BLaER1 treated with 17β-estradiol and CSF1 and Interleukin-3, amounts not matched to agents 10 nM and 100 nM (cell line): ENCODE data around the gene MYL11.

Experiments
- H3K27ac ChIP-seq, 11 experiments: shearing (Covaris generic); formaldehyde crosslinking; 2 replicates each; pipeline ENCODE4 v1.8.1; 2022
- H3K27me3 ChIP-seq, 11 experiments: shearing (Covaris generic); formaldehyde crosslinking; 2 replicates each; pipeline ENCODE4 v1.8.1; 2022
- H3K36me3 ChIP-seq, 11 experiments: shearing (Covaris generic); formaldehyde crosslinking; 2 replicates each; pipeline ENCODE4 v1.8.1; 2022
- H3K4me1 ChIP-seq, 10 experiments: shearing (Covaris generic); formaldehyde crosslinking; 2 replicates each; pipeline ENCODE4 v1.8.1; 2022
- H3K4me2 ChIP-seq, 11 experiments: shearing (Covaris generic); formaldehyde crosslinking; 2 replicates each; pipeline ENCODE4 v1.8.1; 2022
- H3K4me3 ChIP-seq, 10 experiments: shearing (Covaris generic); formaldehyde crosslinking; 2 replicates each; pipeline ENCODE4 v1.8.1; 2022
- H3K9ac ChIP-seq, 11 experiments: shearing (Covaris generic); formaldehyde crosslinking; 2 replicates each; pipeline ENCODE4 v1.8.1; 2022
- H3K9me3 ChIP-seq, 11 experiments: shearing (Covaris generic); formaldehyde crosslinking; replicated peaks in 1 of 11; 2 replicates each; pipeline ENCODE4 v1.8.1; 2022
- H4K20me1 ChIP-seq, 11 experiments: shearing (Covaris generic); formaldehyde crosslinking; 2 replicates each; pipeline ENCODE4 v1.8.1; 2022
- Cebpa-rat ChIP-seq, 11 experiments: shearing (Covaris generic); IDR thresholded peaks; 2 replicates each; pipeline ENCODE4 v1.8.1; 2022

Gene MYL11

GRCh38 chr16:30418350-30419181 is 44.0 kb downstream of the MYL11 start:
- peaks cover 30 to 80% (median 63%) of the 10 kb centered on the region in 11 experiments for H3K36me3 ChIP-seq
- peak overlapping the region; percentile 91 to 97 (median 95) for H3K4me2 ChIP-seq
- peaks cover 0 to 93% (median 57%) of the 10 kb centered on the region in 11 experiments; a peak in 17 of 22 replicates for H4K20me1 ChIP-seq
- no peaks in the 10 kb centered on the region for H3K27me3 ChIP-seq
- peaks cover 16 to 36% (median 27%) of the 10 kb centered on the region in 10 experiments for H3K4me1 ChIP-seq
- H3K9ac ChIP-seq, result peak overlapping the region; percentile 67 to 82 (median 78)
- H3K9me3 ChIP-seq, result no peaks in the 10 kb centered on the region
- peak overlapping the region; percentile 42 to 70 (median 62); a peak in 21 of 22 replicates for H3K27ac ChIP-seq
- H3K4me3 ChIP-seq, result peak overlapping the region; percentile 56 to 77 (median 66)
- TF ChIP-seq Cebpa-rat (IDR thresholded peaks at IDR 0.05), result no peak

- Histone ChIP-seq H3K9ac (no peak overlapping the region), H3K4me3 (no peak overlapping the region), H3K36me3 (peaks cover 48 to 84% (median 71%) of the 10 kb centered on the region in 11 experiments), H3K27me3 (no peaks in the 10 kb centered on the region), H3K4me1 (peaks cover 20 to 35% (median 26%) of the 10 kb centered on the region in 10 experiments), H3K9me3 (no peaks in the 10 kb centered on the region), H3K27ac (no peak overlapping the region), H3K4me2 (no peak overlapping the region), H4K20me1 (peaks cover 0 to 95% (median 60%) of the 10 kb centered on the region in 11 experiments; a peak in 17 of 22 replicates)
- TF ChIP-seq Cebpa-rat (IDR thresholded peaks at IDR 0.05), result no peak
Measured at GRCh38 chr16:30421010-30421409, 46.4 kb downstream of the MYL11 start.
